SK-N-SH treated with all-trans-retinoic acid at 6 μM for 48 hours (cell line): ENCODE data around the gene RETSAT.

Experiments used
- ATAC-seq: fragments of 200-7000 bp; cut with Tn5 transposase; 3 replicates; pipeline ENCODE4 v1.9.1; 2020; ENCODE audit warnings: mild to moderate bottlenecking, moderate library complexity
- ARNTL ChIP-seq: fragments of 450-650 bp; formaldehyde crosslinking; IDR thresholded peaks from 2 replicates; pipeline ENCODE4 v1.5.0; 2020; ENCODE audit warnings: low read depth, mild to moderate bottlenecking, moderate library complexity, borderline replicate concordance
- BACH2 ChIP-seq: fragments of 250-450 bp; sonication (Bioruptor Pico); IDR thresholded peaks from 2 replicates; pipeline ENCODE4 v1.9.0; 2021; ENCODE audit warnings: mild to moderate bottlenecking, borderline replicate concordance
- CSDC2 ChIP-seq: fragments of 250-450 bp; sonication (Bioruptor Pico); IDR thresholded peaks from 2 replicates; pipeline ENCODE4 v1.5.0; 2020; ENCODE audit warnings: mild to moderate bottlenecking, moderate library complexity
- ESRRG ChIP-seq: fragments of 250-450 bp; sonication (Bioruptor Pico); IDR thresholded peaks from 2 replicates; pipeline ENCODE4 v1.6.1; 2021; ENCODE audit warnings: mild to moderate bottlenecking
- GLIS3 ChIP-seq: fragments of 250-450 bp; sonication (Bioruptor Pico); IDR thresholded peaks from 2 replicates; pipeline ENCODE4 v1.5.0; 2020; ENCODE audit warnings: mild to moderate bottlenecking, moderate library complexity
- ISL1 ChIP-seq: fragments of 250-450 bp; sonication (Bioruptor Pico); IDR thresholded peaks from 2 replicates; pipeline ENCODE4 v2.1.2; 2022; ENCODE audit warnings: mild to moderate bottlenecking, moderate library complexity
- OSR1 ChIP-seq: fragments of 250-450 bp; sonication (Bioruptor Pico); IDR thresholded peaks from 2 replicates; pipeline ENCODE4 v1.8.0; 2022; ENCODE audit warnings: moderate library complexity, mild to moderate bottlenecking, inconsistent platforms
- PPARA ChIP-seq: fragments of 250-450 bp; sonication (Bioruptor Pico); IDR thresholded peaks from 2 replicates; pipeline ENCODE4 v1.5.0; 2020; ENCODE audit warnings: mild to moderate bottlenecking, borderline replicate concordance
- RARB ChIP-seq: fragments of 250-450 bp; sonication (Bioruptor Pico); IDR thresholded peaks from 2 replicates; pipeline ENCODE4 v1.8.0; 2021; ENCODE audit warnings: mild to moderate bottlenecking, moderate library complexity
- SNAI2 ChIP-seq: fragments of 250-450 bp; sonication (Bioruptor Pico); IDR thresholded peaks from 2 replicates; pipeline ENCODE4 v1.5.0; 2020; ENCODE audit warnings: mild to moderate bottlenecking, moderate library complexity
- TCF4 ChIP-seq: fragments of 250-450 bp; sonication (Bioruptor Pico); IDR thresholded peaks from 2 replicates; pipeline ENCODE4 v1.8.0; 2021; ENCODE audit warnings: mild to moderate bottlenecking, moderate library complexity, borderline replicate concordance
- TOX ChIP-seq: fragments of 250-450 bp; sonication (Bioruptor Pico); IDR thresholded peaks from 2 replicates; pipeline ENCODE4 v1.8.0; 2021; ENCODE audit warnings: mild to moderate bottlenecking, moderate library complexity, borderline replicate concordance
- ZC3H10 ChIP-seq: fragments of 250-450 bp; sonication (Bioruptor Pico); IDR thresholded peaks from 2 replicates; pipeline ENCODE4 v1.5.1; 2021; ENCODE audit warnings: mild to moderate bottlenecking, moderate library complexity
- ZFP30 ChIP-seq: fragments of 450-650 bp; formaldehyde crosslinking; IDR thresholded peaks from 2 replicates; pipeline ENCODE4 v1.5.0; 2022; ENCODE audit warnings: mild to moderate bottlenecking, moderate library complexity
- ZNF565 ChIP-seq: fragments of 450-650 bp; formaldehyde crosslinking; conservative IDR thresholded peaks from 2 replicates; pipeline ENCODE4 v1.5.0; 2020; ENCODE audit warnings: low read depth, mild to moderate bottlenecking, moderate library complexity
- ZNF70 ChIP-seq: fragments of 450-650 bp; formaldehyde crosslinking; IDR thresholded peaks from 2 replicates; pipeline ENCODE4 v1.5.0; 2020; ENCODE audit warnings: mild to moderate bottlenecking, moderate library complexity
- ZNF8 ChIP-seq: fragments of 450-650 bp; formaldehyde crosslinking; IDR thresholded peaks from 2 replicates; pipeline ENCODE4 v1.5.0; 2020; ENCODE audit warnings: mild to moderate bottlenecking, moderate library complexity
- TF ChIP-seq, protein P1 (sequence below): fragments of 250-450 bp; sonication (Bioruptor Pico); IDR thresholded peaks from 2 replicates; pipeline ENCODE4 v1.8.0; 2020; ENCODE audit warnings: mild to moderate bottlenecking, moderate library complexity, borderline replicate concordance
- TF ChIP-seq, protein P2 (sequence below): fragments of 250-450 bp; sonication (Bioruptor Pico); IDR thresholded peaks from 2 replicates; pipeline ENCODE4 v1.5.1; 2020; ENCODE audit warnings: low read depth, mild to moderate bottlenecking, moderate library complexity
- TF ChIP-seq, protein P3 (sequence below): fragments of 250-450 bp; sonication (Bioruptor Pico); IDR thresholded peaks from 2 replicates; pipeline ENCODE4 v1.5.1; 2021; ENCODE audit warnings: mild to moderate bottlenecking, moderate library complexity
- TF ChIP-seq, protein P4 (sequence below): fragments of 250-450 bp; sonication (Bioruptor Pico); IDR thresholded peaks from 2 replicates; pipeline ENCODE4 v1.5.0; 2020; ENCODE audit warnings: mild to moderate bottlenecking, moderate library complexity

Gene RETSAT

DNA sequence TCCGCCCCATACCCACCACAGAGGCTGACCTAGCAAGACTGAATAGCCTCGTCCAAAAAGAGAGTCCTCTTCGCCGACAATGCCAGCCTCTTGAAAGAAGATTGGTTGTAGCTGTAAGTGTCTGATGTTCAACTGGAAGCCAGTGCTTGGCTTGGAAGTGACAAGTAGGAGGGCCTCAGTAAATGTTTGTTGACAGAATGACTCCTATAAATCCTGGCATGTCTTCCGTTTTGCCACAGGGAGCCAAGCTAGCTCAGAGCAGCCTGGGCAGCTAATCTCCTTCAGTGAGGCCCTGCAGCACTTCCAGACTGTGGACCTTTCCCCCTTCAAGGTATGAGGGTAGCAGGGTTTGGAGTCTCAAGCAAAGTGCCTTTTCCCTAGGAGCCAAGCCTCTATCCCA lies 15.2 kb upstream of the RETSAT start:
- ATAC-seq: no peak
- TF ChIP-seq ARNTL (CRISPR knock-in tag): no peak
- TF ChIP-seq, protein P1, sequence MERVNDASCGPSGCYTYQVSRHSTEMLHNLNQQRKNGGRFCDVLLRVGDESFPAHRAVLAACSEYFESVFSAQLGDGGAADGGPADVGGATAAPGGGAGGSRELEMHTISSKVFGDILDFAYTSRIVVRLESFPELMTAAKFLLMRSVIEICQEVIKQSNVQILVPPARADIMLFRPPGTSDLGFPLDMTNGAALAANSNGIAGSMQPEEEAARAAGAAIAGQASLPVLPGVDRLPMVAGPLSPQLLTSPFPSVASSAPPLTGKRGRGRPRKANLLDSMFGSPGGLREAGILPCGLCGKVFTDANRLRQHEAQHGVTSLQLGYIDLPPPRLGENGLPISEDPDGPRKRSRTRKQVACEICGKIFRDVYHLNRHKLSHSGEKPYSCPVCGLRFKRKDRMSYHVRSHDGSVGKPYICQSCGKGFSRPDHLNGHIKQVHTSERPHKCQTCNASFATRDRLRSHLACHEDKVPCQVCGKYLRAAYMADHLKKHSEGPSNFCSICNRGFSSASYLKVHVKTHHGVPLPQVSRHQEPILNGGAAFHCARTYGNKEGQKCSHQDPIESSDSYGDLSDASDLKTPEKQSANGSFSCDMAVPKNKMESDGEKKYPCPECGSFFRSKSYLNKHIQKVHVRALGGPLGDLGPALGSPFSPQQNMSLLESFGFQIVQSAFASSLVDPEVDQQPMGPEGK: no peak
- no peak for TF ChIP-seq TOX (CRISPR knock-in tag)
- TF ChIP-seq GLIS3 (CRISPR knock-in tag): no peak
- TF ChIP-seq ZNF70 (CRISPR knock-in tag): no peak
- TF ChIP-seq RARB (CRISPR knock-in tag): no peak
- TF ChIP-seq, protein P2, sequence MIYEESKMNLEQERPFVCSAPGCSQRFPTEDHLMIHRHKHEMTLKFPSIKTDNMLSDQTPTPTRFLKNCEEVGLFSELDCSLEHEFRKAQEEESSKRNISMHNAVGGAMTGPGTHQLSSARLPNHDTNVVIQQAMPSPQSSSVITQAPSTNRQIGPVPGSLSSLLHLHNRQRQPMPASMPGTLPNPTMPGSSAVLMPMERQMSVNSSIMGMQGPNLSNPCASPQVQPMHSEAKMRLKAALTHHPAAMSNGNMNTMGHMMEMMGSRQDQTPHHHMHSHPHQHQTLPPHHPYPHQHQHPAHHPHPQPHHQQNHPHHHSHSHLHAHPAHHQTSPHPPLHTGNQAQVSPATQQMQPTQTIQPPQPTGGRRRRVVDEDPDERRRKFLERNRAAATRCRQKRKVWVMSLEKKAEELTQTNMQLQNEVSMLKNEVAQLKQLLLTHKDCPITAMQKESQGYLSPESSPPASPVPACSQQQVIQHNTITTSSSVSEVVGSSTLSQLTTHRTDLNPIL: no peak
- TF ChIP-seq CSDC2 (CRISPR knock-in tag): no peak
- no peak for TF ChIP-seq TCF4 (CRISPR knock-in tag)
- TF ChIP-seq PPARA (CRISPR knock-in tag): no peak
- no peak for TF ChIP-seq SNAI2 (CRISPR knock-in tag)
- TF ChIP-seq ZFP30 (CRISPR knock-in tag): no peak
- TF ChIP-seq ESRRG (CRISPR knock-in tag): no peak
- TF ChIP-seq, protein P3, sequence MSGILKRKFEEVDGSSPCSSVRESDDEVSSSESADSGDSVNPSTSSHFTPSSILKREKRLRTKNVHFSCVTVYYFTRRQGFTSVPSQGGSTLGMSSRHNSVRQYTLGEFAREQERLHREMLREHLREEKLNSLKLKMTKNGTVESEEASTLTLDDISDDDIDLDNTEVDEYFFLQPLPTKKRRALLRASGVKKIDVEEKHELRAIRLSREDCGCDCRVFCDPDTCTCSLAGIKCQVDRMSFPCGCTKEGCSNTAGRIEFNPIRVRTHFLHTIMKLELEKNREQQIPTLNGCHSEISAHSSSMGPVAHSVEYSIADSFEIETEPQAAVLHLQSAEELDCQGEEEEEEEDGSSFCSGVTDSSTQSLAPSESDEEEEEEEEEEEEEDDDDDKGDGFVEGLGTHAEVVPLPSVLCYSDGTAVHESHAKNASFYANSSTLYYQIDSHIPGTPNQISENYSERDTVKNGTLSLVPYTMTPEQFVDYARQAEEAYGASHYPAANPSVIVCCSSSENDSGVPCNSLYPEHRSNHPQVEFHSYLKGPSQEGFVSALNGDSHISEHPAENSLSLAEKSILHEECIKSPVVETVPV (CRISPR knock-in tag): no peak
- no peak for TF ChIP-seq ZC3H10 (CRISPR knock-in tag)
- TF ChIP-seq, protein P4, sequence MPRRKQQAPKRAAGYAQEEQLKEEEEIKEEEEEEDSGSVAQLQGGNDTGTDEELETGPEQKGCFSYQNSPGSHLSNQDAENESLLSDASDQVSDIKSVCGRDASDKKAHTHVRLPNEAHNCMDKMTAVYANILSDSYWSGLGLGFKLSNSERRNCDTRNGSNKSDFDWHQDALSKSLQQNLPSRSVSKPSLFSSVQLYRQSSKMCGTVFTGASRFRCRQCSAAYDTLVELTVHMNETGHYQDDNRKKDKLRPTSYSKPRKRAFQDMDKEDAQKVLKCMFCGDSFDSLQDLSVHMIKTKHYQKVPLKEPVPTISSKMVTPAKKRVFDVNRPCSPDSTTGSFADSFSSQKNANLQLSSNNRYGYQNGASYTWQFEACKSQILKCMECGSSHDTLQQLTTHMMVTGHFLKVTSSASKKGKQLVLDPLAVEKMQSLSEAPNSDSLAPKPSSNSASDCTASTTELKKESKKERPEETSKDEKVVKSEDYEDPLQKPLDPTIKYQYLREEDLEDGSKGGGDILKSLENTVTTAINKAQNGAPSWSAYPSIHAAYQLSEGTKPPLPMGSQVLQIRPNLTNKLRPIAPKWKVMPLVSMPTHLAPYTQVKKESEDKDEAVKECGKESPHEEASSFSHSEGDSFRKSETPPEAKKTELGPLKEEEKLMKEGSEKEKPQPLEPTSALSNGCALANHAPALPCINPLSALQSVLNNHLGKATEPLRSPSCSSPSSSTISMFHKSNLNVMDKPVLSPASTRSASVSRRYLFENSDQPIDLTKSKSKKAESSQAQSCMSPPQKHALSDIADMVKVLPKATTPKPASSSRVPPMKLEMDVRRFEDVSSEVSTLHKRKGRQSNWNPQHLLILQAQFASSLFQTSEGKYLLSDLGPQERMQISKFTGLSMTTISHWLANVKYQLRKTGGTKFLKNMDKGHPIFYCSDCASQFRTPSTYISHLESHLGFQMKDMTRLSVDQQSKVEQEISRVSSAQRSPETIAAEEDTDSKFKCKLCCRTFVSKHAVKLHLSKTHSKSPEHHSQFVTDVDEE: no peak
- no peak for TF ChIP-seq ZNF8 (CRISPR knock-in tag)

DNA sequence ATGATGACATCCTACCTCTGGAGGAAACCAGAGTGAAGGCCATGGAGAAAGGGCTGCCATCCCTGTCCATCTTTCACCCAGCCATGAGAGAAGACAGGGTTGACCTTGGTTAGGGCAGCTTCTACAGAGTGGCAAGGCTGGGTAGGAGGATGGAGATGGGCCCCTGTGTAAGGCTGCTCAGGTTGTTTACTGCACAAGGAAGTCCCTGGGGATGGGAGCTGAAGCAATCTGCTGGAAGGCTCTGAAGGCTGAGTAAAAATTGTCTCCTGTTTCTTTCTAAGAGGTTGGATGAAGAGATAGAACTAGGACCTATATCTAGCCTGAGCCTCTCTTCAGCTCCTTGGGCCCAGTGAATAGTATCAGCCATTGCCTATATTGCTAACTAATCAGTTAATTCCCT lies 14.6 kb upstream of the RETSAT start:
- ATAC-seq: no peak
- TF ChIP-seq OSR1: no peak
- no peak for TF ChIP-seq ISL1
- no peak for TF ChIP-seq ZC3H10 (CRISPR knock-in tag)
- TF ChIP-seq BACH2 (CRISPR knock-in tag): no peak
- no peak for TF ChIP-seq GLIS3 (CRISPR knock-in tag)
- TF ChIP-seq ARNTL (CRISPR knock-in tag): no peak
- TF ChIP-seq RARB (CRISPR knock-in tag): no peak
- TF ChIP-seq, protein P1: no peak
- TF ChIP-seq ZNF565 (CRISPR knock-in tag): no peak
- TF ChIP-seq ZNF70 (CRISPR knock-in tag): no peak
- TF ChIP-seq SNAI2 (CRISPR knock-in tag): no peak
- TF ChIP-seq TOX (CRISPR knock-in tag): no peak
- no peak for TF ChIP-seq ESRRG (CRISPR knock-in tag)
- no peak for TF ChIP-seq ZNF8 (CRISPR knock-in tag)
- TF ChIP-seq, protein P4: no peak
- TF ChIP-seq, protein P2: no peak
